Neutrophil (primary cell): ENCODE measurements around the gene TMBIM1.

Source experiments
- H3K27ac ChIP-seq: fragments of 200-600 bp; sonication (generic); 2 replicates; pipeline ENCODE4 v1.5.1; 2016; ENCODE audit warnings: mild to moderate bottlenecking, moderate library complexity
- H3K27me3 ChIP-seq: fragments of 200-600 bp; sonication (generic); 2 replicates; pipeline ENCODE4 v1.6.0; 2016; ENCODE audit warnings: mild to moderate bottlenecking
- H3K36me3 ChIP-seq: fragments of 200-600 bp; sonication (generic); 2 replicates; pipeline ENCODE4 v1.5.1; 2017
- H3K4me1 ChIP-seq, 2 experiments: fragments of 200-600 bp in 1 of 2; sonication (generic) in 1 of 2; 1 replicate in 1 of 2; 2 replicates in 1 of 2; pipeline versions ENCODE4 v1.5.1 to v1.6.1; 2013 to 2016; ENCODE audit warnings: low read depth in 1 of 2, low read length in 1 of 2, mild to moderate bottlenecking in 1 of 2, moderate library complexity in 1 of 2; ENCODE audit not compliant: control insufficient read depth in 1 of 2, insufficient read depth in 1 of 2
- H3K4me3 ChIP-seq, 2 experiments: fragments of 200-600 bp in 1 of 2; sonication (generic) in 1 of 2; 1 replicate in 1 of 2; 2 replicates in 1 of 2; pipeline ENCODE4 v1.5.1; 2013 to 2016; ENCODE audit warnings: low read depth in 1 of 2, low read length in 1 of 2, mild to moderate bottlenecking in 1 of 2, moderate library complexity in 1 of 2
- H3K9me3 ChIP-seq: fragments of 200-600 bp; sonication (generic); 2 replicates; pipeline ENCODE4 v1.5.1; 2016
- CTCF ChIP-seq: fragments of 200-600 bp; sonication (generic); IDR thresholded peaks from 2 replicates; pipeline ENCODE4 v1.5.1; 2016; ENCODE audit warnings: antibody characterized with exemption

Gene TMBIM1

GRCh38 chr2:218298314-218298875 lies 6.1 kb upstream of the TMBIM1 start:
- no peaks in the 10 kb centered on the region for H3K27me3 ChIP-seq
- TF ChIP-seq CTCF: no peak
- no peak overlapping the region for H3K27ac ChIP-seq

GRCh38 chr2:218296847-218297246 lies 4.5 kb upstream of the TMBIM1 start:
- Histone ChIP-seq H3K27ac (no peak overlapping the region), H3K27me3 (no peaks in the 10 kb centered on the region), H3K9me3 (no peaks in the 10 kb centered on the region), H3K4me1 (peaks cover 34 to 37% of the 10 kb centered on the region in 2 experiments), H3K36me3 (no peaks in the 10 kb centered on the region), H3K4me3 (no peak overlapping the region)
- no peak for TF ChIP-seq CTCF

More at GRCh38 chr2:218298314-218298875, 6.1 kb upstream of the TMBIM1 start:
- Histone ChIP-seq H3K4me3 (no peak overlapping the region), H3K4me1 (peaks cover 22 to 23% of the 10 kb centered on the region in 2 experiments), H3K36me3 (no peaks in the 10 kb centered on the region), H3K9me3 (no peaks in the 10 kb centered on the region)

DNA sequence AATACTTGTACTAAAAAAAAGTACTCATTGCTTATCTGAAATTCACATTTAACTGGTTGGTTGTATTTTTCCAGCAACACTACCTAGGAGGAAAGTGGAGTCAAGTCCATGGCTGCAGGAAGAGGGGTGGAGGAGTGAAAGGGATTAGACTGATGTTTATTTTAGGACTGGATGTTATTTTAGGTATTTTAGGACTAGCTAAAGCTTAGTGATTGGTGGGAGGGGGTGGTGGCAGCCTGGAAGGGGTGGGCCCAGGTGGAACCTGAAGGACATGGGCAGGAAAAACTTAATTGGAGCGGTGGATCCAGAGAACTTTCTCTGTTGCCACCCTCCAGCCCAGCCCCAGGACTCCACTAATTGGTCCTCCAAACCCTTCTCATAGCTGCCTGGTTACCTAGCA lies 3.9 kb upstream of the TMBIM1 start:
- Histone ChIP-seq H3K9me3 (no peaks in the 10 kb centered on the region), H3K36me3 (no peaks in the 10 kb centered on the region), H3K4me1 (peaks cover 36 to 38% of the 10 kb centered on the region in 2 experiments), H3K27me3 (no peaks in the 10 kb centered on the region), H3K4me3 (no peak overlapping the region), H3K27ac (no peak overlapping the region)
- no peak for TF ChIP-seq CTCF

DNA sequence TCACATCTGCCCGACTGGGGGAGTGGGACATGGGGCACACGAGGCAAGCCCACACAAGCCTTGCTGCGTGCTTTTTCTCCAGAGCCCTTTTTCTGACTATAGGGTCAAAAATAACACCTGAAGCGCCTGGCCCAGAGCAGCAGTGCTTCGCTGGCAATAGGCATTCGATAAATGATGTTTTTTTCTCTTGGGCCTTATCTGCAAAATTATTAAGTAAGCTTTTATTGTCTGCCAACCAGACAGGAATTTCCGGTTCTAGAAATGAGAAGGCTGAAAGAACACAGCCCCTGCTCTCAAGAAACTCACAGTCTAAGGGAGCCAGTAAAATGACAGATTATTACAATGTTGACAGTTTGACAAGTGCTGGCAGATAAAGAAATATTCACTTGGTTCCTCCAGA lies 2.7 kb upstream of the TMBIM1 start:
- no peaks in the 10 kb centered on the region for H3K9me3 ChIP-seq
- no peaks in the 10 kb centered on the region for H3K27me3 ChIP-seq
- H3K36me3 ChIP-seq: no peaks in the 10 kb centered on the region
- peaks cover 45 to 47% of the 10 kb centered on the region in 2 experiments for H3K4me1 ChIP-seq
- no peak for TF ChIP-seq CTCF
- H3K27ac ChIP-seq: no peak overlapping the region
- H3K4me3 ChIP-seq: no peak overlapping the region

GRCh38 chr2:218294430-218295022 lies 2.2 kb upstream of the TMBIM1 start:
- H3K4me3 ChIP-seq: peak overlapping the region; percentile 9 to 29
- peak overlapping the region; percentile 96 for H3K27ac ChIP-seq

More at GRCh38 chr2:218294430-218295022, 2.2 kb upstream of the TMBIM1 start:
- Histone ChIP-seq H3K4me1 (peaks cover 50 to 52% of the 10 kb centered on the region in 2 experiments), H3K36me3 (no peaks in the 10 kb centered on the region), H3K9me3 (no peaks in the 10 kb centered on the region), H3K27me3 (no peaks in the 10 kb centered on the region)
- no peak for TF ChIP-seq CTCF
